ENCODE data around the gene P3H1. TPM values are rescaled to one million over a fixed set of nuclear protein-coding genes. Genes with fewer than 3 reads are reported as not detected.

P3H1 gene
- total and polyA plus RNA-seq, 4 donors = 31.0 to 49.0 (median 35.0) TPM

DNA sequence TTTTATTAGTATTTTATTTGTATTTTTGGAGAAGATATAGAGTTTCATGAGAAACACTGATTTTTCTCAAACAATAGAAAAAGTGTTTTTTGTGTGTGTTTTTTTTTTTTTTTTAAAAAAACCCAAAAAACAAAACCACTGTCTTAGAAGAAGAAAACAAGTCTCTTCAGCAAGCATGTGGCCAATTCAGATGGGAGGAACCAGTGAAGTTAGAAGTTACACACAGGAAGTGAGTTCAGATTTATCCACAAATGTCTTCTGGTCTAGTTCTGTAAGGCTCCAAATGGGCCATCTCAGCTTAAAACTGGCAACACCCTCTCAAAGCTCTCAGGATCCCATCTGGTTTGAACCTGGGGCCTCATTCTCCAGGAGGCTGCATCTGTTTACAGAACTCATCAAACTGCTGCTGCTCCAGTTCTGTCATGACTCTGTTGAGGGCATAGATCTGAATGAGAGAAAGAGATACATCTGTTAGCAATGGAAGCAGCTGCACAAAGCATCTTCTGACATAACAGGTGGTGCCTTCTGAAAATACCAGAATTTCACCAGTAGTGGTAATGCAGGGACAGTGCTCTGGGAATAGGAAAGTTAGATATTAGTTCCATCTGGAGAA is 40.3 kb upstream of the P3H1 start:
- H3K9ac ChIP-seq (ENCODE audit: insufficient read depth in 1 of 2, low read length in 2 of 2) = no peak overlapping the region
- H3K36me3 ChIP-seq (ENCODE audit: control insufficient read depth in 4 of 4, insufficient read depth in 4 of 4, low read length in 4 of 4) = peaks cover 3 to 23% (median 10%) of the 10 kb centered on the region in 4 donors
- ATAC-seq (ENCODE audit: insufficient read depth, low FRiP score) = no peak
- H3K27me3 ChIP-seq (ENCODE audit: control insufficient read depth in 3 of 3, insufficient read depth in 3 of 3, low read length in 2 of 3) = no peaks in the 10 kb centered on the region
- TF ChIP-seq, protein P1, sequence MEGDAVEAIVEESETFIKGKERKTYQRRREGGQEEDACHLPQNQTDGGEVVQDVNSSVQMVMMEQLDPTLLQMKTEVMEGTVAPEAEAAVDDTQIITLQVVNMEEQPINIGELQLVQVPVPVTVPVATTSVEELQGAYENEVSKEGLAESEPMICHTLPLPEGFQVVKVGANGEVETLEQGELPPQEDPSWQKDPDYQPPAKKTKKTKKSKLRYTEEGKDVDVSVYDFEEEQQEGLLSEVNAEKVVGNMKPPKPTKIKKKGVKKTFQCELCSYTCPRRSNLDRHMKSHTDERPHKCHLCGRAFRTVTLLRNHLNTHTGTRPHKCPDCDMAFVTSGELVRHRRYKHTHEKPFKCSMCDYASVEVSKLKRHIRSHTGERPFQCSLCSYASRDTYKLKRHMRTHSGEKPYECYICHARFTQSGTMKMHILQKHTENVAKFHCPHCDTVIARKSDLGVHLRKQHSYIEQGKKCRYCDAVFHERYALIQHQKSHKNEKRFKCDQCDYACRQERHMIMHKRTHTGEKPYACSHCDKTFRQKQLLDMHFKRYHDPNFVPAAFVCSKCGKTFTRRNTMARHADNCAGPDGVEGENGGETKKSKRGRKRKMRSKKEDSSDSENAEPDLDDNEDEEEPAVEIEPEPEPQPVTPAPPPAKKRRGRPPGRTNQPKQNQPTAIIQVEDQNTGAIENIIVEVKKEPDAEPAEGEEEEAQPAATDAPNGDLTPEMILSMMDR (IDR thresholded peaks at IDR 0.05; ENCODE audit: control extremely low read depth, extremely low read depth) = no peak
- H3K4me3 ChIP-seq = no peak overlapping the region
- no peaks in the 10 kb centered on the region for H3K9me3 ChIP-seq (ENCODE audit: control insufficient read depth in 4 of 4, insufficient read depth in 3 of 4, low read length in 3 of 4)
- DNase-seq = no peak
- no peak overlapping the region for H3K27ac ChIP-seq (ENCODE audit: low read depth in 1 of 2, low read length in 1 of 2)
- H3K4me1 ChIP-seq (ENCODE audit: control insufficient read depth in 5 of 5, insufficient read depth in 5 of 5, low read length in 5 of 5) = no peaks in the 10 kb centered on the region

DNA sequence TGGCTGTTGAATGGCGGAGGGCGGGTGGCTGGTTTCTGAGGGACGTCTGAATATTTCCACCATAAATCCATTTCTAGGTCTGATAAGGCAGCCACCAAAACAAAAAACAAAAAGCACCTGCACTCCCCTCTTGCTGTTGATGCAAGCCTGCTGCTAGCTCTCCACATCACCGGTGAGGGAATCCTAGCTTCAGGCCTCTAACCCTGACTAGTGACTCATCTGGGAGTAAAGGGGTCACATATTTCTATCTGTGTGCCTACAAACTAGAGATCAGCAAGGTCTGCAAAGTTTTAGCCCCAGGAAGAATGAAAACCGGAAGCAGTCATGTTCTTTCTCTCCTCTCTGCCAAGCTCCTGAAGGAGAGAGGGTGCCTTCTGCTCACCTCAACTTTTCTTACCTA is 39.8 kb upstream of the P3H1 start:
- ATAC-seq (ENCODE audit: insufficient read depth, low FRiP score) (no peak), DNase-seq (no peak)
- Histone ChIP-seq H3K27me3 (ENCODE audit: control insufficient read depth in 3 of 3, insufficient read depth in 3 of 3, low read length in 2 of 3) (no peaks in the 10 kb centered on the region), H3K9me3 (ENCODE audit: control insufficient read depth in 4 of 4, insufficient read depth in 3 of 4, low read length in 3 of 4) (no peaks in the 10 kb centered on the region), H3K4me1 (ENCODE audit: control insufficient read depth in 5 of 5, insufficient read depth in 5 of 5, low read length in 5 of 5) (no peaks in the 10 kb centered on the region), H3K27ac (ENCODE audit: low read depth in 1 of 2, low read length in 1 of 2) (no peak overlapping the region), H3K4me3 (no peak overlapping the region), H3K9ac (ENCODE audit: insufficient read depth in 1 of 2, low read length in 2 of 2) (no peak overlapping the region), H3K36me3 (ENCODE audit: control insufficient read depth in 4 of 4, insufficient read depth in 4 of 4, low read length in 4 of 4) (peaks cover 3 to 23% (median 10%) of the 10 kb centered on the region in 4 donors)
- TF ChIP-seq, protein P1 (IDR thresholded peaks at IDR 0.05; ENCODE audit: control extremely low read depth, extremely low read depth) = no peak
- 94 to 99% methylated on average over 5 of the region's 5 CpGs for WGBS, 2 donors

DNA sequence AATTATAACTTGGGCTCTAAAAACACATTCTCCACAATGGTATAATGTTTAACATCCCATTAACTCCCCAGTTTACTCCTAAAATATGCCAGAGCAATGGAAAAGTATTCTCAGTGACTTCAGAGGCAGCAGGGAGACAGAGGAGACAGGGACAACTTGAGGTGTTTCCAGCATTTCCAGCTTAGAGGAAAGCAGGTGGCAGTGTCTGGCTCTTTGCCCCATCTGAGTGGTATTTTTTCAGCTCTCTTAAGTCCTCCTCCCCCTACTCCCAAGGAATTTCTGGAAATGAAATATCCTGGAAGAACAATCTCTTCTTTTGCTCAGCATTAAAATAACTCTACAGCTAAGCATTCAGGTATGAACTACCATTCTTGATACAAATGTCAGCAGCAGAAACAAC is 39.3 kb upstream of the P3H1 start:
- Histone ChIP-seq H3K4me3 (no peak overlapping the region), H3K36me3 (ENCODE audit: control insufficient read depth in 4 of 4, insufficient read depth in 4 of 4, low read length in 4 of 4) (peaks cover 2 to 22% (median 8%) of the 10 kb centered on the region in 4 donors), H3K9me3 (ENCODE audit: control insufficient read depth in 4 of 4, insufficient read depth in 3 of 4, low read length in 3 of 4) (no peaks in the 10 kb centered on the region), H3K4me1 (ENCODE audit: control insufficient read depth in 5 of 5, insufficient read depth in 5 of 5, low read length in 5 of 5) (no peaks in the 10 kb centered on the region), H3K9ac (ENCODE audit: insufficient read depth in 1 of 2, low read length in 2 of 2) (no peak overlapping the region), H3K27me3 (ENCODE audit: control insufficient read depth in 3 of 3, insufficient read depth in 3 of 3, low read length in 2 of 3) (no peaks in the 10 kb centered on the region), H3K27ac (ENCODE audit: low read depth in 1 of 2, low read length in 1 of 2) (no peak overlapping the region)
- DNase-seq (no peak), ATAC-seq (ENCODE audit: insufficient read depth, low FRiP score) (no peak)
- TF ChIP-seq, protein P1 (IDR thresholded peaks at IDR 0.05; ENCODE audit: control extremely low read depth, extremely low read depth) = no peak

All from lung (tissue), 12 donors.